Caki2 (cell line): ENCODE results near the gene TXNRD1. TPM values are rescaled to one million over a fixed set of nuclear protein-coding genes. Genes with fewer than 3 reads are reported as not detected.
"Not testable (repeated sequence)": the region's sequence is repeated elsewhere in the genome, so short reads cannot be mapped to it uniquely, and the experiment has no call there.

Experiments
- DNase-seq: peaks from one replicate; pipeline ENCODE4 v3.0.0-alpha.2; 2015; ENCODE audit warnings: low read depth
- in situ Hi-C: cut with HindIII; loops from 2 replicates; pipeline ENCODE4 v1.10.0; 2016; ENCODE audit warnings: low sequenced_read_pairs, low pct_unique_long_range_greater_than_20kb, mixed read lengths
- total RNA-seq: library from RNA; depleted of rRNA; stranded (reverse); fragments of >200 nt; shearing (Covaris generic); gene quantifications from 2 replicates; pipeline ENCODE4 v1.2.3, GENCODE V29; 2014; ENCODE audit warnings: low replicate concordance

Gene TXNRD1
- total RNA-seq, 1 experiment from 2014 or later = 1,656 TPM

DNA sequence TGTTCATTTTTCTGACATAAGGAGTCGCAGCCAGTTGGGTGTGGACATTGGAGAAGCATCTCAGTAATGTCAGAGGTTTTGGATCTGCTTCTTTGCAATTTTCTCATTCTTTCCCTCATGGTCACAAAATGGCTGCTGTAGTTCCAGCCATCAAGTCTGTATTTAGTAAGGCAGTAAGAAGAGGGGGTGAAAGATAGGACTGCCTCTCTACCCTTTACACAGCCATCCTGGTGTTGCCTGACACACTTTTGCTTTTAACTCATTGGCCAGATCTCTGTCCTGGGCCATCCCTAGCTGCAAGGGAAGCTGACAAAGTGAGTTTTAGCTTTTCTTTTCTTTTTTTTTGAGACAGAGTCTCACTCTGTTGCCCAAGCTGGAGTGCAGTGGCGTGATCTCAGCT, 154.1 kb downstream of the TXNRD1 start:
- no peak for DNase-seq
- in situ Hi-C loops = no loop called here

DNA sequence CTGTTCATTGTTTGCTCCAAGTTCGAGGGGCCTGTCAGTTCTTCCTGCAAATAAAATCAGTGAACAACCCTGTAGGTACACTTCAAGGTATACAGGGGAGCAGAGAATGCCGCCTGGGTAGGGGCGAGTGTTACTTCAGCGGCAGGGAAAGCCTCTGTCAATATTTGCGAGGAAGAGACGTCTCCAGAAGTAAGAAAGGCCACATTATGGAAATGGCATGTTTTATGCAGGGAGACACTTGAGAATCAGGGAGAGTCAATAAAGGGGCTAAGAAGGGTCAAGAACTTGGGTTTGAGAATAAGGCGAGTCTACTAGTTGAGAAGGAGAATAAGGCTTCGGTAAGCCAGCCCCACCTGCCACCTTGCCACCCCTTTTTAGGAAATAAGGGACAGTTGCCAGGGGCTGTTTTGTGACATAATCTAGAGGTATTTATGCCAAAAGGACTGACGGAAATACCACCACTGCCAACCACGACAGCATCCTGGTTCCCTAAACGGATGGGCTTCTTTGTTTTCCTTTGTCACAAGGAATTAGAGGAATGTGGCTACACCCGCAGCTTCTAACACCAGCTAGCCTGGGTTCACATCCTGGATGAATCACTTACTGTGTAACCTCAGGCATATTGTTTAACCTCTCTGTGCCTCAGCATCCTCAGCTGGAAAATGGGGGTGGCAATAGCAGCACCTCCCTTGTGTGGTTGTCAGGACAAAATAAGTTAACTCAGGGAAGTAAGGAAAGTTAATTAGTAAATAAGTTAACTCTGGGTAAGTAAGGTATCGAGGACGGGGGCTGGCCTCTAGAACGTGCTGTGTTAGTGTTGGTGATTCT, 155.7 kb downstream of the TXNRD1 start:
- in situ Hi-C loops = no loop called here
- peak; percentile 21 for DNase-seq

DNA sequence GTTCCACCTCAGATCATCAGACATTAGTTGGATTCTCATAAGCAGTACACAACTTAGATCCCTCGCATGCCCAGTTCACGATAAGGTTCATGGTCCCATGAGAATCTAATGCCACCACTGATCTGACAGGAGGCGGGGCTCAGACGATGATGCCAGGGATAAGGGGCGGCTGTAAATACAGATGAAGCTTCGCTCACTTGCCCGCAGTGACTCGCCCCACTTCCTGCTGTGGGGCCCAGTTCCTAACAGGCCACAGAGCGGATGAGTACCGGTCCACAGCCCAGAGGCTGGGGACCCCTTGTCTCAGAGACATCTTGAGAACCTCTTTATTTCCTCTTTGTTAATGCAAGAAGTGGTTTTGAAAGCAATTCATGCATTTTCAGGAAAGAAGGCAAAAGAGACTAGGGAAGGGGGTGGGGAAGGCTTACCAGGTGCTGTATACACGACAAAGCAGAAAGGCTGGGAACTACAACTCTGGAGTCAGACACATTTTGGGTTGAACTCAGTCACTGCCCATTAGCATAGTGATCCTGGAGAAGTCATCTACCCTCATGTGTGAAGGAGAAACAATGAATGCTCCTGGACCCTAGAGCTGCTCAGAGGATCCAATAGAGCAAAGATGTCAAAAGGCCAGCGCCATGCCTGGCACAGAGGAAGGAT, 156.6 kb downstream of the TXNRD1 start:
- in situ Hi-C loops = no loop called here
- no peak for DNase-seq

DNA sequence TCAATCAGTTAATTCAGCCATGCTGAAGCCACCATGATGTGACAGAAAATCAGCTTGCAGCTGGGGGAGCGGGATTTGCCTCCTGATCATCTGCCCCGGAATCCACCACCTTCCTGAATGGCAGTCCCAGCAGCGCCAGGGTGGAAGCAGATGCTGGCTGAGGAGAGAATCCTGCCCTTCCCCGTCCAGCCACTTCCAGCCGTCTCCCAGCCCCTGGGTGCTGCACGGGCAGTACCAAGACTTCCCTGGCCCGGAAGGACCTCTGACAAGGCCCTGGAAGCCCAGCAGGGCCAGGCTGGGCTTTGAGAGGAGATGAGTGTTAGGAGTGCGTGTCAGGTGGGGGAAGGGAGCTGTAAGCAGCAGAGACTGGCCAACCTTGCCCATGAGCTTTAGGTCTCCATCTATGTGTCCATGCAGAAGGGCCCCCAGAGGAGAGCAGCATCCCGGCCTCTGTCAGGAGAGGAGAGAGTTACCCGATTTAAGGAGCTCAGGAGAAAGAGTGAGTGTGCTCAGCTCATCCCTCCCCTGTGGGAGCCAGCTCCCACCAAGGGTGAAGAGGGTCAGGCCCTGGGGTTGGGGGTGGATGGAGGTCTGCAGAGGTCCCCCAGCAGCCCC, 157.2 kb downstream of the TXNRD1 start:
- no peak for DNase-seq
- in situ Hi-C loops = no loop called here

DNA sequence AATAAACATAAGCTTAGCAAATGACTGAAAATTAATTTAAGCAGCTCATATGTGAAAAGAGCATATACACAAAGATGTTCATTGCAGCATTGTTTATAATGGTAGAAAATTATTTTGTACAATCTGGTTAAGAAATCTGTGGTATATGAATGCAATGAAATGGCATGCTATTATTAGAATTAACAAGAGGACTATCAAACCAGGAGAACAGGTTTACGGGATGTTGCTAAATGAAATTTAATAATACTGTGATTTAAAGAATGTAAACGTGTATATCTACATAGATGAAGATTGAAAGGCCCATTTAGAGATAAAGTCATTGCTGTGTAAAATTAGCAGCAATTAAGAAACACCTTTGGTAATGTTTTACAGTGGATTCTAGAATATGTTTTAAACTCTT, 158.5 kb downstream of the TXNRD1 start:
- no peak for DNase-seq
- in situ Hi-C loops = no loop called here

DNA sequence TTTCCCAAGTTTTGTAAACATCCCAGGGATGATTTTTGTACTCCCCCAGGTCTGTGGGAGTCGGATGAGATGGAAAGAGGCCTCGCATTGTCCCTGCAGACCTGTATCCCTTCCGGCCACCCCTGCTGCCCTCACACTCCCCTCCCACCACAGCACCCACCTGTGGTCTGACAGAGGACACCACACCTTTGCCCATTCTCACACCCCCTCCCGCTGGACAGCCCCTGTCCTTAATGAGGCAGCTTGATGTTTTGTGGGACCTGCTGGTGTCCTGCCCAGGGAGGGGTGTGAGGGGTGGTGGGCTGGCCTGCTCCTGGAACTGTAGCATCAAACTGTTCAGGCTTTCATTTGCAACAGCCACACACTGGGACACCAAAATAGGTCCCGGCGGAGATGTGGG, 159.2 kb downstream of the TXNRD1 start:
- no peak for DNase-seq
- in situ Hi-C loops = no loop called here

DNA sequence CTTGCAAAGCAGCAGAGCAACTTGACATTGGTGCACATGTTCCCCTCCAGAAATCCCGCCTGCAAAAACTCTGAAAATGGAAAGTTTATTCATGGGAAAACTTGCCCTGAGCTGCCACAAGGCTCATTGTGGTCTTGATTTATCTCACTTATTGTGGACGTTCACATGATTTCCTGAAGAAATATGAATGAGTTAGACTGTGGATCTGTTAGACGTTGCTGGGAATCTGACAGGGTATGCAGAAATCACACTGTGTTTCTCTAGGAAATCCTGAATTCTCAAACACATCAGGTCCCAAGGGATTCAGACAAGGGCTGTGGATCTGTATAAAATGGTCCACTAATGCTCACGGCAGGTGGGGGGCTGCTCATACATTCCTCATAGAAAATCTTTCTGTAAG, 160.2 kb downstream of the TXNRD1 start:
- in situ Hi-C loops = no loop called here
- no peak for DNase-seq

DNA sequence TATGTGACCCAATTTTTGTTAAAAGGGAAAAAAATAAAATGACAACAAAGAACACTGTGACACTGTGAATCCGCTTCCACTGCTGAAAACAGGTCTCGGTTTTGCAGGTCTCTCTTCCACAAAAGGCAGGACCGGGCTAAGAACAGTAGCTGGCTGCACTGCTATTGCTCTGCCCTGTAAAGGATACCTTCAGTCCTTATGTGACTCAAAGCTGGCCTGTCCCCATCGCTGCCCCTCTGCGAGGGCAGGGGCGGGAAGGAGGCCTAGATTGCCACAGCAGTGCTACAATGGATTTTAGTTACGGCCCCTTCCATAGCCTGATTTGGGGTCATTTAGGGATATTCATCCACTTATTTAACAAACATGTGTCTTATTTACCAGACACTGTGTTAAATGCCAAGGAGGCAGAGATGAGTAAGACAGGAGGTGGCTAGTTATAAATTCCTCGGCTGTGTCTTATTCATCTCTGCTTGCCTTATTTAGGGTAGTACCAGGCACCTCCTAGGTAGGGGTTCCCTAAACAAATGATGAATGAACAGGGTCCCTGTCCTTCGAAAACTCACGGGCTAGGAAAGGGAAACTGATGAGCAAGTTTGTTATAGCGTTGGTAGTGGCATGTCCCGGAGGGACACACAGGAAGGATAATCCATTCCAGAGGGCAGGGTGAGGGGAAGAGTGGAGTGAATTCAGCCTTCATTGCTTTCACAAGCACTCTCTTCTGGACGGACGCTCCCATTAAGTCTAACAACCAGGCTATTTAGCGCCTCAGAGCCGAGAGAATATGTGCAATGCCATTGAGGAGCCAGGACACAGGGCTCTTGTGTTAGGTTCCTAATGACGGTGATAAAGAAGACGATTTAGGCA, 161.3 kb downstream of the TXNRD1 start:
- in situ Hi-C loops = no loop called here
- DNase-seq = no peak

DNA sequence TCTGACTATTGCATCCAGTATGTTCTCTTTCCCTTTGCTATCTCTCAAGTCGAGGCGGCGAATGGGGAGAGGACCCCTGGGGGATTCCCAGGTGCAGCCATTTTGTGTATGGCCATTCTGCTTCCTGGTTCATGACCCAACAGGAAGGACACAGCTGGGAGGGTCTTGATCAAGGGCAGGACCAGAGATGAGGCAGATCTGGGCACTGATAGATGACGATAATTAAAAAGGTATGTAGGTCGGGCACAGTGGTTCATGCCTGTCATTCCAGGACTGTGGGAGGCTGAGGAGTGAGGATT, 161.9 kb downstream of the TXNRD1 start:
- DNase-seq = no peak
- in situ Hi-C loops = no loop called here

DNA sequence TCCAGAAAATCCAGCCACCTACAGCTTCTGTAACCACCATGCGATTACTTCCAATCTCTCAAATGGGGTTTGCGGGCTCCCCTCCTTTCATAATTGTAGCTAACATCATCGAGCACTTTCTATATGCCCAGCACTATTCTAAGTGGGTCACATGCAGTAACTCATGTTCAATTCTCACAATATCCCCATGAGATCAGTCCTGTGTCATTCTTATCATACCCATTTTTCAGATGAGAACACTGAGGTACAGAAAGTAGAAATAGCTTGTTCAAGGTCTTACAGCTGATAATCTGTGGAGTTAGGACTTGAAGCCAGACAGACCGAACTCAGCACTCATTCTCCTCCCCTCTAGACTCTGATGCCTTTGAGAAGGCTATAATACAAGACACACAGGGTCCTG, 162.8 kb downstream of the TXNRD1 start:
- no peak for DNase-seq
- in situ Hi-C loops = no loop called here

DNA sequence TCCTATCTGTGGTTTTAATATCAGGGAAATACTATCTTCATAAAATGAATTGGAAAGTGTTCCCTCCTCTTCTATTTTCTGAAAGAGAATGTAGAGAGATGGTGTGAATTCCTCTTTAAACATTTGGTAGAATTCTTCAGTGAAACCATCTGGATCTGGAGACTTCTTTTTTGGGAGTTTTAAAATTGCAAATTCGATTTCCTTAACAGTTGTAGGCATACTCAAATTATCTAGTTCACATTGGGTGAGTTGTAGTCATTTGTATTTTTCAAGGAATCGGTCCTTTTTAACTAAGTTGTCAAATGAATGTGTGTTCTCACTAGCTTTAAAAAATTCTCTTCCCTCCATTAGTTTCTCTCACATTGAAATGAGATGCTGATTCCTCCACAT, 165.8 kb downstream of the TXNRD1 start:
- in situ Hi-C loops = no loop called here
- no peak for DNase-seq

DNA sequence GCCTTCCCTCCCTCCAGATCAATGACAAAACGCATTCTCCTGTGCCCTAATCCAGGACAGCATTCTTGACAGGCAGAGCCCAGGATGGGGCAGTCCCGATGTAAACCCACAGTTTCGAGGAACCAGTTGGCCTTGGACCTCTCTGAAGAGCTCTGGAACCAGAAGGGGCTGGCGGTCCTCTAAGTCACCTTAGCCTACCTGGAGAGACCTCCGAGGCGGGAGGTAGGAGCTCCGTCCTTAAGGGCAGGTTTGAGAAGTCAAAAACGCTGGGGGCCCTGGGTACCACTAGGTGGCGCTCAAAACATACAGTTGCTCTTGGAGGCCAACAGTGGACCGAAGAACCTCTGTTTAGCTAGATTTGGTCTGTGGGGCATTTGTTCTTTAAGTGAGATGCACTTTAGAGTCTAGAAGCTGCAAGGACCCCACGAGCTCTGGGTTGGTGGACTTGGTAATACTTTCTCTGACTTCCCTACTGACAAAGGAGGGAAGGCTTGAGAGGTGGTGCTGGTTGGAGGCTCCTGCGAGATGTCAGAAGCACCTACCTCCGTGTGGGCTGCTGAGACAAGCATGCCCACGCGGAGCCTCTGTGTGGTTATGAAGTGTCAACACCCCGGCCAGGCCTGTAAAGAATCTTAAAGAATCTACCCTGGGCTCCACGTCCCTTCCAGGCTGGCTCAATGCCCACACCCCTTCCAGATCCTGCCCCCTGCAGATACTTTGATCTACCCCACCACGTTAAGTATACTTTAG, 166.3 kb downstream of the TXNRD1 start:
- in situ Hi-C loops = no loop called here
- peak; percentile 54 for DNase-seq

DNA sequence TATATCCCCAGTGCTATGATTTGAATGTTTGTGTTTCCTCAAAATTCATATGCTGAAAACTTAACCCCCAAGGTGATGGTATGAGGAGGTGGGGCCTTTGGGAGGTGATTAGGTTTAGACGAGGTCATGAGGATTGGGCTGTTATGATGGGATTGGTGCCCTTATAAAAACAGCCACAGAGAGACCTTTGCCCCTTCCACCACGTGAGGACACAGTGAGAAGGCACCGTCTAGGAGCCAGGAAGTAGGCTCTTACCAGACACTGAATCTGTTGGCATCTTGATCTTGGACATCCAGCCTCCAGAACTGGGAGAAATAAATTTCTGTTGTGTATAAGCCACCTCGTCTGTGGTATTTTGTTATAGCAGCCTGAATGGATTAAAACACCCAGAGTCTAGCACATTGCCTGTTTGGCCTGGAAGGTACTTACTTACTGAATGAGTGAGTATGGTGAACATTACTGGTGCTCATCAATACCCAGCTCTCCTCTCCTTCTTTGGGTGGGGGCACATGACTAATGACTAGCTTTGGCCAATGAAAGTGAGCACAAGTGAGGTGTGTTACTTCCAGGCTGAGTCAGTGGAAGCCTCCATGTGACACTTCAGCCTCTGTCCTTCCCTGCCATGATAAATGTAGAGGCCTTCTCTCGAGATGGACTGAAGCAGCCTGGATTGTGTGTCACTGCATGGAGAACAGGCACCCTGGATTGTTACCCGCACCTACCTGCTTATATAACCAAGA, 168.7 kb downstream of the TXNRD1 start:
- no peak for DNase-seq
- in situ Hi-C loops = no loop called here

DNA sequence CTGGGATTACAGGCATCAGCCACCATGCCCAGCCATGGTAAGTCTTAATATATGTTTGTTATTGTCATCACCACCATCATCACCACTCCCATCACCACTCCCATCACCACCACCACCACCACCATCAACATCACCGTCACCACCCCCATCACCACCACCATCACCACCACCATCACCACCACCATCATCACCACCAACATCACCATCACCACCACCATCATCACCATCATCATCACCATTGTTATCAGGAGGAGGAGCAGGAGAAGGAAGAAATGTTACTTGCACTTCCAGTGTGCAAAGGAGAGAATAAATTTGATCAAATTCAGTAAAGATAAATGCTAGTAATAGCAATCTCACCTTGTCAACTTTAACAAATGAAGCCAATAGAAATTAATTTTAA, 169.9 kb downstream of the TXNRD1 start:
- in situ Hi-C loops = no loop called here
- DNase-seq = no peak

DNA sequence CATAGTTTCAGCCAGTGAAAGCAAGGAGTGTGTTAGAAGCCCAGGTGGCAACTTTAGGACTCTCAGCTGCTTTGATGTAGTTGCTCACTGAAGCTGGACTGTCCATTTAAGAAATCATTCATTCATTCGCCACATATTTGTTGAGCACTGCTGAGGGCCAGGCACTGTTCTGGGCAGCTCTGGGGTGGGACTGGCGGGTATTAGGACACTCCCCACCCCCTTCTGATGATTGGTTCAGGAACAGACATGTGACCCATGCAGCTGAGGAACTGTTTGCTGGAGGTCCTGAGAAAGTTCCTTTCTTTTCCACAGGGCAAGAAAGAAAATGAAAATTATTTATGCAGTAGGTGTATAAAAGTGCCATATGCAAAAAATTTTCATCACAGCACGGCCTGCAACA, 170.9 kb downstream of the TXNRD1 start:
- DNase-seq = no peak
- in situ Hi-C loops = no loop called here

DNA sequence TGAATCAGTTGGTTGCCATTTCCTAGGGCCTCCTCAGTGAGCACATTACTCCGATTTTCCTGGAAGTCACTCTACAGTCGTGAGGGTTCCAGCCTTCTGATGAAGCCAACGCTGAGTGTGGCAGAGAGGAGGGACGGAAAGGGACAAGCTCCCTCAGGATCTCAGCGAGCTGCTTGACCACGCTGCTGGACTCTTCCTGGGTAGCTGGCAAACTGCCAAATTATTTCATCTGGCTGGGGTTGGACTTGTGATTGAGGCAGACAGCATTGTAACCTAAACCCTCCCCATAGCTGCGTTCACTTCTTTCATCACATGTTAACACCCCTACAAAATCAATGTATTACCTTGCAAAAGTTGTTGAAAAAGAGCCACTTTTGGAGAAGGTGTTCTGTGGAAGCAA, 171.6 kb downstream of the TXNRD1 start:
- in situ Hi-C loops = no loop called here
- no peak for DNase-seq

DNA sequence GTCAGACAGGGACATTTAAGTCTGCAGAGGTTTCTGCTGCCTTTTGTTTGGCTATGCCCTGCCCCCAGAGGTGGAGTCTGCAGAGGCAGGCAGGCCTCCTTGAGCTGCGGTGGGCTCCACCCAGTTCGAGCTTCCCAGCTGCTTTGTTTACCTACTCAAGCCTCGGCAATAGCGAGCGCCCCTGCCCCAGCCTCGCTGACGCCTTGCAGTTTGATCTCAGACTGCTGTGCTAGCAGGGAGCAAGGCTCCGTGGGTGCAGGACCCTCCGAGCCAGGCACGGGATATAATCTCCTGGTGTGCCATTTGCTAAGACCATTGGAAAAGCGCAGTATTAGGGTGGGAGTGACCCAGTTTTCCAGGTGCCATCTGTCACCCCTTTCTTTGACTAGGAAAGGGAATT, 178.5 kb downstream of the TXNRD1 start:
- DNase-seq, in situ Hi-C loops: not testable (repeated sequence)
